H1 (cell line): ENCODE measurements around the gene ATP5ME. TPM values are rescaled to one million over a fixed set of nuclear protein-coding genes. Genes with fewer than 3 reads are reported as not detected.

Source experiments
- CREB1 ChIP-seq: IDR thresholded peaks from 2 replicates; pipeline ENCODE4 v1.6.1; 2012; ENCODE audit warnings: inconsistent platforms
- JUND ChIP-seq: IDR thresholded peaks from 2 replicates; pipeline ENCODE4 v1.6.1; 2011; ENCODE audit warnings: mild to moderate bottlenecking, improper control_type of control experiment, low read length
- KDM5A ChIP-seq: fragments of 200-600 bp; IDR thresholded peaks from 2 replicates; pipeline ENCODE4 v1.7.1; 2012; ENCODE audit warnings: mild to moderate bottlenecking, low read length, inconsistent platforms, mixed read lengths
- RBBP5 ChIP-seq: IDR thresholded peaks from 2 replicates; pipeline ENCODE4 v1.7.1; 2012; ENCODE audit warnings: low read depth, mild to moderate bottlenecking, inconsistent platforms, low read length, moderate library complexity, borderline replicate concordance
- RXRA ChIP-seq: IDR thresholded peaks from 2 replicates; pipeline ENCODE4 v1.6.1; 2011; ENCODE audit warnings: low read depth, mild to moderate bottlenecking, low read length, moderate library complexity; ENCODE audit not compliant: insufficient read depth
- SP2 ChIP-seq: IDR thresholded peaks from 2 replicates; pipeline ENCODE4 v1.6.1; 2012; ENCODE audit warnings: mild to moderate bottlenecking, low read length, inconsistent platforms
- SUZ12 ChIP-seq: fragments of 200-600 bp; sonication (generic); IDR thresholded peaks from 2 replicates; pipeline ENCODE4 v1.6.1; 2012; ENCODE audit warnings: mild to moderate bottlenecking, inconsistent platforms, low read length, moderate library complexity, mixed read lengths
- TBP ChIP-seq: IDR thresholded peaks from 2 replicates; pipeline ENCODE4 v1.6.1; 2011; ENCODE audit warnings: low read depth, low read length, improper control_type of control experiment
- polyA plus RNA-seq, 7 experiments: library from polyadenylated mRNA; depleted of rRNA in 3 of 7; stranded (reverse) in 5 of 7; unstranded in 2 of 7; fragments of >200 nt in 5 of 7; fragments of 200-250 nt in 2 of 7; gene quantifications; 1 replicate in 5 of 7; 2 replicates in 1 of 7; 4 replicates in 1 of 7; pipeline versions ENCODE4 v1.2.1 to v1.2.3, GENCODE V29; 2011 to 2013; ENCODE audit warnings: missing spikeins in 2 of 7, mixed read lengths in 2 of 7
- total RNA-seq: library from RNA; stranded (reverse); fragmentation: NEBNext Ultra II Directional; extraction: Animal tissue kit (Norgen Biotek cat#: 25700); gene quantifications from 2 replicates; pipeline ENCODE4 v1.2.1, GENCODE V29; 2021

Gene ATP5ME
- total and polyA plus RNA-seq, 2 of the 8 experiments (the other 6 are each of a cell fraction or from before 2014, with no cell fraction given): 375 to 450 TPM

- TF ChIP-seq CREB1: no peak
- no peak for TF ChIP-seq TBP
- TF ChIP-seq RXRA: no peak
- TF ChIP-seq KDM5A: no peak
- no peak for TF ChIP-seq RBBP5
- no peak for TF ChIP-seq SUZ12
- no peak for TF ChIP-seq JUND
- no peak for TF ChIP-seq SP2
Observed at GRCh38 chr4:681736-682451, 7.8 kb upstream of the ATP5ME start (continued).
